HEK293 (cell line): ENCODE measurements around the gene MFSD11.

Experiments used
- SETDB1 ChIP-seq: IDR thresholded peaks from one replicate; pipeline ENCODE4 v1.6.1; 2017; ENCODE audit warnings: mild to moderate bottlenecking, low read length, moderate library complexity, mixed read lengths; ENCODE audit not compliant: insufficient read length
- ZNF132 ChIP-seq: fragments of 450-650 bp; formaldehyde crosslinking; IDR thresholded peaks from 2 replicates; pipeline ENCODE4 v1.5.1; 2017; ENCODE audit warnings: missing biosample characterization, missing genetic modification characterization, borderline replicate concordance
- ZNF292 ChIP-seq: fragments of 450-650 bp; formaldehyde crosslinking; IDR thresholded peaks from 2 replicates; pipeline ENCODE4 v1.5.1; 2016; ENCODE audit warnings: low read depth, missing biosample characterization, missing genetic modification characterization, borderline replicate concordance
- ZNF560 ChIP-seq: fragments of 450-650 bp; formaldehyde crosslinking; IDR thresholded peaks from 2 replicates; pipeline ENCODE4 v1.5.1; 2017; ENCODE audit warnings: missing biosample characterization, missing genetic modification characterization, borderline replicate concordance
- ZNF585B ChIP-seq: fragments of 450-650 bp; formaldehyde crosslinking; IDR thresholded peaks from 2 replicates; pipeline ENCODE4 v1.5.1; 2016; ENCODE audit warnings: missing biosample characterization, missing genetic modification characterization
- ZNF621 ChIP-seq: fragments of 450-650 bp; formaldehyde crosslinking; IDR thresholded peaks from 2 replicates; pipeline ENCODE4 v1.5.1; 2017; ENCODE audit warnings: missing biosample characterization, missing genetic modification characterization

DNA sequence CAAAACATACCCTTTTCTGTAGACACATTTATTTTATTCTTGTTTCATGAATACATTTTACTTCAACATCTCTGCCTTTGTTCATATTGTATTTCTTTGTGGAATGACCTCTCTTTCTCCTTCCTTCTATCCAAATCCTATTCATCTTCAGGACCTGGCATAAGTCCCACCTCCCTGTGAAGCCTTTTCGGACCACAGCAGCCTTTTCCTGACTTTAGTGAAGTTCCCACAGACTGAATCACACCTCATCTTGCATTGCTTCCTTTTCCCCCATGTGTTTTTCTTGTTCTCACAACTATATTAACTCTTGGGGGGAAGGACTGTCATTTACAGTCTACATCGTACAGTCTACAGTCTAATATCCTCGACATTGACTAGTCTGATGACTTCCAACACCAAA is 58.2 kb downstream of the MFSD11 start:
- TF ChIP-seq ZNF132 (tag by site-specific recombination) (no peak), ZNF560 (tag by site-specific recombination) (no peak), ZNF621 (tag by site-specific recombination) (no peak), SETDB1 (no peak), ZNF585B (tag by site-specific recombination) (no peak), ZNF292 (tag by site-specific recombination) (no peak)
